Ovary (tissue), 9 donors: ENCODE data around the gene PRLR. TPM values are rescaled to one million over a fixed set of nuclear protein-coding genes. Genes with fewer than 3 reads are reported as not detected.

Experiments
- DNase-seq, 5 donors: peaks; one replicate each; pipeline ENCODE4 v3.0.0-alpha.2; 2019 to 2020
- H3K27ac ChIP-seq, 2 donors: fragments of 200-600 bp; one replicate each; pipeline versions ENCODE4 v1.5.1 to v1.8.0; 2019 to 2022
- H3K27me3 ChIP-seq: fragments of 200-600 bp; one replicate; pipeline ENCODE4 v1.8.0; 2022
- H3K36me3 ChIP-seq: fragments of 200-600 bp; sonication (generic); one replicate; pipeline ENCODE4 v1.5.1; 2019
- H3K4me1 ChIP-seq: one replicate; pipeline ENCODE4 v1.8.1; 2013; ENCODE audit warnings: mild to moderate bottlenecking, moderate library complexity; ENCODE audit not compliant: insufficient read depth
- H3K4me3 ChIP-seq: fragments of 200-600 bp; sonication (generic); one replicate; pipeline ENCODE4 v1.5.1; 2017
- H3K9me3 ChIP-seq, 2 donors: fragments of 200-600 bp in 1 of 2; sonication (generic) in 1 of 2; one replicate each; pipeline versions ENCODE4 v1.5.1 to v1.8.1; 2013 to 2019; ENCODE audit warnings: mild to moderate bottlenecking in 1 of 2, moderate library complexity in 1 of 2
- CTCF ChIP-seq, 3 donors: fragments of 450-650 bp in 2 of 3; fragments of 200-600 bp in 1 of 3; IDR thresholded peaks; one replicate each; pipeline versions ENCODE4 v1.5.1 to v1.8.0; 2016 to 2022; ENCODE audit warnings: antibody characterized with exemption in 3 of 3, mild to moderate bottlenecking in 1 of 3
- EP300 ChIP-seq: sonication (generic); formaldehyde crosslinking; IDR thresholded peaks from one replicate; pipeline ENCODE4 v1.6.1; 2017; ENCODE audit warnings: antibody characterized with exemption
- POLR2A ChIP-seq: fragments of 450-650 bp; IDR thresholded peaks from one replicate; pipeline ENCODE4 v1.6.1; 2017; ENCODE audit warnings: antibody characterized with exemption, mild to moderate bottlenecking, moderate library complexity
- WGBS, 3 donors: extraction: QIAGEN DNeasy Blood & Tissue Kit in 1 of 3; methylation state at CpG; one replicate each; pipeline versions ENCODE4 v1.1.5 to v1.1.7; 2013 to 2017; 5-methylcytosine and 5-hydroxymethylcytosine counted together
- intact Hi-C, 4 donors: fragments of 100-400 bp; cut with DNase I; formaldehyde crosslinking; loops; one replicate each; pipeline versions ENCODE4 v1.11.0 to v1.15.1; 2022 to 2023
- polyA plus RNA-seq, 2 donors: library from polyadenylated mRNA; stranded (reverse); fragments of 200-250 nt in 1 of 2; fragments of 350-450 nt in 1 of 2; fragmentation: Illumina TruSeq in 1 of 2; extraction: RNeasy Lipid Tissue Mini Kit (QIAGEN cat#74804) in 1 of 2; gene quantifications; one replicate each; pipeline ENCODE4 v1.2.3, GENCODE V29; 2013 to 2014
- total RNA-seq, 7 donors: library from RNA; depleted of rRNA in 2 of 7; stranded (reverse); fragments of >200 nt in 2 of 7; fragmentation: NEBNext Ultra II Directional in 3 of 7; extraction: Animal tissue kit (Norgen Biotek cat#: 25700) in 3 of 7; gene quantifications; one replicate each; pipeline versions ENCODE4 v1.1.0 to v1.2.4, GENCODE V29; 2016 to 2023
- donor health status: DM: no; HTN: no; CAD: no; lungs with moderate emphysema.
- donor health status: DM: no; HTN: no; CAD: no.
- donor health status: Bipolar disorder and iron deficiency.
- donor health status: DM: yes; HTN: yes; CAD: no.
- donor health status: DM: no; HTN: no; CAD: no.
- donor health status: DM: yes; HTN: yes; CAD: no.

The PRLR gene
- total and polyA plus RNA-seq, 9 donors: 1.8 to 24.5 (median 8.1) TPM

GRCh38 chr5:35002459-35002858 lies 227.8 kb downstream of the PRLR start:
- Histone ChIP-seq H3K27me3 (no peaks in the 10 kb centered on the region), H3K4me3 (no peak overlapping the region), H3K27ac (no peak overlapping the region), H3K36me3 (no peaks in the 10 kb centered on the region), H3K4me1 (no peaks in the 10 kb centered on the region), H3K9me3 (no peaks in the 10 kb centered on the region)
- DNase-seq: no peak
- 86 to 90% (median 89%) methylated on average over 6 of the region's 6 CpGs for WGBS, 3 donors
- TF ChIP-seq POLR2A (no peak), EP300 (no peak), CTCF (IDR thresholded peaks at IDR 0.05) (no peak)
- intact Hi-C loops: loop anchor here in 2 of 4 donors (5.0 to 10.0 kb wide), 2 partner anchors 520 to 528 kb away; no protein-coding TSS in a partner anchor

GRCh38 chr5:35001842-35002241 lies 228.4 kb downstream of the PRLR start:
- Histone ChIP-seq H3K36me3 (no peaks in the 10 kb centered on the region), H3K9me3 (no peaks in the 10 kb centered on the region), H3K27ac (no peak overlapping the region), H3K27me3 (no peaks in the 10 kb centered on the region), H3K4me3 (no peak overlapping the region), H3K4me1 (no peaks in the 10 kb centered on the region)
- TF ChIP-seq CTCF (IDR thresholded peaks at IDR 0.05) (no peak), EP300 (no peak), POLR2A (no peak)
- intact Hi-C loops: loop anchor here in 2 of 4 donors (5.0 to 10.0 kb wide), 2 partner anchors 520 to 527 kb away; no protein-coding TSS in a partner anchor
- 42 to 54% (median 54%) methylated on average over 3 of the region's 3 CpGs for WGBS, 3 donors
- no peak for DNase-seq

Other genes starting within 250 kb of the PRLR start
- under 1 TPM in 1 of 7 donors, not detected in 6; 0.10 TPM for gene AGXT2, start 182.5 kb downstream of the PRLR start, total RNA-seq
- under 1 TPM in 1 of 2 donors, not detected in 1; 0.15 TPM for gene AGXT2, start 182.5 kb downstream of the PRLR start, polyA plus RNA-seq